ENCODE data around the gene MYO5B.

DNA sequence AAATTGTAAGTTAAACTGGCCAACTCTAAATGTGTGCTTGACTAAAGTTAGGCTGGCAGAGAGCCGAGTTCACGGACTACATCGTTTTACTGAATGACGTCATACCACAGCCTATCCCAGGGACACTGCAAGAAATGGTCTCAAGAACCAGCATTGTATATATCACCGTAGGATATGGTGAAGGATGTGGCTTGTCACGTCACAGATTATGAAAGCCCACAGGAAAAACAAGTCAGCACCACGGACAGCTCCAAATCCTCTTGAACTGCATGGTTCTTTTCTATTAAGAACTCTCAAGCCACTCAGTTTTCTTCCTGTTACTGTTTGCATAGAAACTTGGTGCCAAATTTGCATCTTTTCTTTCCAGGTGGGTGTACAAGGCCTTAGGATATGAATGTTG, 296.5 kb downstream of the MYO5B start:
- TF ChIP-seq, protein P1, sequence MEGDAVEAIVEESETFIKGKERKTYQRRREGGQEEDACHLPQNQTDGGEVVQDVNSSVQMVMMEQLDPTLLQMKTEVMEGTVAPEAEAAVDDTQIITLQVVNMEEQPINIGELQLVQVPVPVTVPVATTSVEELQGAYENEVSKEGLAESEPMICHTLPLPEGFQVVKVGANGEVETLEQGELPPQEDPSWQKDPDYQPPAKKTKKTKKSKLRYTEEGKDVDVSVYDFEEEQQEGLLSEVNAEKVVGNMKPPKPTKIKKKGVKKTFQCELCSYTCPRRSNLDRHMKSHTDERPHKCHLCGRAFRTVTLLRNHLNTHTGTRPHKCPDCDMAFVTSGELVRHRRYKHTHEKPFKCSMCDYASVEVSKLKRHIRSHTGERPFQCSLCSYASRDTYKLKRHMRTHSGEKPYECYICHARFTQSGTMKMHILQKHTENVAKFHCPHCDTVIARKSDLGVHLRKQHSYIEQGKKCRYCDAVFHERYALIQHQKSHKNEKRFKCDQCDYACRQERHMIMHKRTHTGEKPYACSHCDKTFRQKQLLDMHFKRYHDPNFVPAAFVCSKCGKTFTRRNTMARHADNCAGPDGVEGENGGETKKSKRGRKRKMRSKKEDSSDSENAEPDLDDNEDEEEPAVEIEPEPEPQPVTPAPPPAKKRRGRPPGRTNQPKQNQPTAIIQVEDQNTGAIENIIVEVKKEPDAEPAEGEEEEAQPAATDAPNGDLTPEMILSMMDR (IDR thresholded peaks at IDR 0.05), result no peak
- TF ChIP-seq POLR2A (IDR thresholded peaks at IDR 0.05), result no peak
